Activated naive CD4-positive, alpha-beta T cell treated with anti-CD3 and anti-CD28 coated beads for 36 hours (primary cell): ENCODE data around the gene CTNNBIP1. TPM values are rescaled to one million over a fixed set of nuclear protein-coding genes. Genes with fewer than 3 reads are reported as not detected.

Experiments used
- CTCF ChIA-PET: fragments of 350-600 bp; sonication (Branson Sonifier 250); formaldehyde crosslinking; loops from one replicate; lab custom pipeline; 2021; ENCODE audit warnings: antibody characterized with exemption; lab: Charles Lee
- DNase-seq: peaks from one replicate; pipeline ENCODE4 v3.0.0-alpha.2; 2020
- H3K27ac Mint-ChIP-seq: one replicate; pipeline ENCODE4 v1.8.0; 2021; ENCODE audit warnings: mild to moderate bottlenecking, mixed read lengths
- H3K27me3 Mint-ChIP-seq: one replicate; pipeline ENCODE4 v1.8.0; 2021; ENCODE audit warnings: low read depth, mixed read lengths
- H3K36me3 Mint-ChIP-seq: one replicate; pipeline ENCODE4 v1.8.0; 2021; ENCODE audit warnings: low read depth, mixed read lengths
- H3K4me1 Mint-ChIP-seq: one replicate; pipeline ENCODE4 v1.8.0; 2021; ENCODE audit warnings: low read depth, mixed read lengths
- H3K4me3 Mint-ChIP-seq: one replicate; pipeline ENCODE4 v1.8.0; 2021; ENCODE audit warnings: mild to moderate bottlenecking, moderate library complexity, mixed read lengths
- H3K9me3 Mint-ChIP-seq: one replicate; pipeline ENCODE4 v1.8.0; 2021; ENCODE audit warnings: mixed read lengths
- intact Hi-C: fragments of 100-400 bp; cut with micrococcal nuclease; formaldehyde crosslinking; loops from one replicate; pipeline ENCODE4 v1.15.1; 2023
- total RNA-seq, 2 experiments: library from RNA; stranded (reverse); gene quantifications; one replicate each; pipeline ENCODE4 v1.2.3, GENCODE V29; 2021

The CTNNBIP1 gene
- total RNA-seq, 2 experiments from 2014 or later = 9.5 to 10.3 TPM

GRCh38 chr1:9873992-9874391 lies 36.1 kb downstream of the CTNNBIP1 start:
- H3K27me3 Mint-ChIP-seq = no peaks in the 10 kb centered on the region
- intact Hi-C loops = loop anchor here (2.0 kb wide), 3 partner anchors 77 to 279 kb away; partner anchors contain the start of gene UBE4B
- H3K4me3 Mint-ChIP-seq = no peak overlapping the region
- no peak overlapping the region for H3K27ac Mint-ChIP-seq
- CTCF ChIA-PET = interaction anchor here (0.7 to 6.2 kb wide), 18 partner anchors 10 to 555 kb away, joined by 3 to 44 read pairs (median 4); partner anchors contain the start of genes LZIC and NMNAT1
- H3K36me3 Mint-ChIP-seq = no peaks in the 10 kb centered on the region
- no peaks in the 10 kb centered on the region for H3K9me3 Mint-ChIP-seq
- DNase-seq = no peak
- no peaks in the 10 kb centered on the region for H3K4me1 Mint-ChIP-seq

DNA sequence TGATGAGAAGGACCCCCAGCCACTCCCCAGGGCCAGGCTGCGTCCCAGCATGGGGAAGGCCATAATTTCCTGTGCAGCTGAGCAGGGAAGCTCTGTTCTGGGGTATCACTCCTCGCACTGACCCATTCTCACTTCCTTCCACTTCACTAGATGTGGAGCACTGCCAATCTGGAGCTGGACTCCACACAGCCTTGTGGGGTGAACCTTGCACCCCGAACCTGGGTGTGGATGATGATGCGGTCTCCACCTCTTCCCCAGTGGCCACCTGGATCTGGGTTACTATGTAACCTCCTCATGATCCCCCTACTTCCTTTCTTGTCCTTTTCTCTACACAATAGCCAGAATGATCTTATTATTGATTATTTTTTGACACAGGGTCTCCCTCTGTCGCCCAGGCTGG lies 36.7 kb downstream of the CTNNBIP1 start:
- Mint-ChIP-seq H3K4me3 (no peak overlapping the region), H3K9me3 (no peaks in the 10 kb centered on the region), H3K36me3 (no peaks in the 10 kb centered on the region), H3K4me1 (no peaks in the 10 kb centered on the region), H3K27me3 (no peaks in the 10 kb centered on the region), H3K27ac (no peak overlapping the region)
- intact Hi-C loops = no loop called here
- CTCF ChIA-PET = interaction anchor here (0.6 to 6.2 kb wide), 12 partner anchors 15 to 280 kb away, joined by 3 to 44 read pairs (median 4); partner anchors contain the start of genes LZIC and NMNAT1
- DNase-seq = no peak

DNA sequence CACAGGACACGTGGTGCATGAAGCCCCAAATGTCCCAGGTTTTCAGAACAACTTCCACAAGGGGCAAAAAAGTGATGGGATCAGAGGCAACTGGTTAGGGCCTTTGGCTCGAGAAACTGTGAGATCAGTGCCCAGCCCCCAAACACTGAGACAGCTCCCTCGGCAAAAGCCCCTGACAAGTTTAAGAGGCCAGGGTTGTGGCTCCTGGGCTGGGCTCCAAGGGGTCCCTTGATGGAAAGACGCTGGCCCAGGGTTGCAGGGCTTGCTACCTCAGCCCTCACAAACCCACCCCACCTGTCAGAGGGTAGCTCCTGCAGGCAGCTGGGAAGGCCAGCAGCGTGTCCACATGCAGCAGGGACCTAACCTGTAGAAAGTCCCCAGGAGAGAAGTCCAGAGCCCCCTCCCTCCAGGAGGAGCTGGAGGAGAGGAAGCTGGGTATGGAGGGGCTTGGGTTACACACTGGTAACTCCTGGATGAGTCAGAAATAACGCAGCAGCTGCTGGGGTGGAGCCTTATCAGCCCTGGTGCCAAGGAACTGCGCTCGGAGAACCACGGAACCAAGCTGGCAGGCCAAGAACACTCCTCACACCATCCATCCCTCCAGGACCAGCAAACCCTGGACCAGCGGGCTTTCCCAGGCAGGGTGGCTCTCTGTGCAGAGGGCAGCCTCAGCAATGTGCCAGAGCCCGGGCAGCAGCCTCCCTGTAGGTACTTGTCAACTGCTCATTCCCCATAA lies 37.5 kb downstream of the CTNNBIP1 start:
- H3K4me1 Mint-ChIP-seq = no peaks in the 10 kb centered on the region
- DNase-seq = no peak
- H3K9me3 Mint-ChIP-seq = no peaks in the 10 kb centered on the region
- intact Hi-C loops = no loop called here
- CTCF ChIA-PET = interaction anchor here (0.6 to 6.2 kb wide), 8 partner anchors 18 to 281 kb away, joined by 3 to 44 read pairs (median 5); partner anchors contain the start of genes LZIC and NMNAT1
- no peaks in the 10 kb centered on the region for H3K27me3 Mint-ChIP-seq
- H3K4me3 Mint-ChIP-seq = no peak overlapping the region
- no peaks in the 10 kb centered on the region for H3K36me3 Mint-ChIP-seq
- H3K27ac Mint-ChIP-seq = no peak overlapping the region

- CTCF ChIA-PET = interaction anchor here (0.6 to 6.2 kb wide), 4 partner anchors 42 to 233 kb away, joined by 3 to 44 read pairs (median 24); partner anchors contain the start of genes LZIC and NMNAT1
These were observed 38.2 kb downstream of the CTNNBIP1 start for GRCh38 chr1:9871707-9872425.

GRCh38 chr1:9871021-9871420 lies 39.0 kb downstream of the CTNNBIP1 start:
- H3K27me3 Mint-ChIP-seq = no peaks in the 10 kb centered on the region

More at GRCh38 chr1:9871707-9872425, 38.2 kb downstream of the CTNNBIP1 start:
- Mint-ChIP-seq H3K27ac (no peak overlapping the region), H3K36me3 (no peaks in the 10 kb centered on the region), H3K4me3 (no peak overlapping the region), H3K4me1 (no peaks in the 10 kb centered on the region), H3K27me3 (no peaks in the 10 kb centered on the region), H3K9me3 (no peaks in the 10 kb centered on the region)
- intact Hi-C loops = no loop called here
- DNase-seq = no peak

GRCh38 chr1:9870572-9870971 lies 39.5 kb downstream of the CTNNBIP1 start:
- no peak for DNase-seq
- no peaks in the 10 kb centered on the region for H3K4me1 Mint-ChIP-seq
- H3K36me3 Mint-ChIP-seq = no peaks in the 10 kb centered on the region
- no peak overlapping the region for H3K4me3 Mint-ChIP-seq
- no peaks in the 10 kb centered on the region for H3K9me3 Mint-ChIP-seq
- no peak overlapping the region for H3K27ac Mint-ChIP-seq
- intact Hi-C loops = no loop called here
- CTCF ChIA-PET = no interaction called here
- no peaks in the 10 kb centered on the region for H3K27me3 Mint-ChIP-seq

More at GRCh38 chr1:9871021-9871420, 39.0 kb downstream of the CTNNBIP1 start:
- Mint-ChIP-seq H3K36me3 (no peaks in the 10 kb centered on the region), H3K27ac (no peak overlapping the region), H3K9me3 (no peaks in the 10 kb centered on the region), H3K4me1 (no peaks in the 10 kb centered on the region), H3K4me3 (no peak overlapping the region)
- intact Hi-C loops = no loop called here
- CTCF ChIA-PET = no interaction called here
- DNase-seq = no peak

- Mint-ChIP-seq H3K4me1 (no peaks in the 10 kb centered on the region), H3K9me3 (no peaks in the 10 kb centered on the region), H3K27ac (no peak overlapping the region), H3K36me3 (no peaks in the 10 kb centered on the region), H3K27me3 (no peaks in the 10 kb centered on the region), H3K4me3 (no peak overlapping the region)
- CTCF ChIA-PET = interaction anchor here (0.6 to 9.6 kb wide), 5 partner anchors 65 to 242 kb away, joined by 3 to 178 read pairs (median 8); no protein-coding TSS in a partner anchor
- no peak for DNase-seq
- intact Hi-C loops = loop anchor here (5.0 kb wide), 2 partner anchors 43 to 373 kb away; no protein-coding TSS in a partner anchor
These were observed 40.2 kb downstream of the CTNNBIP1 start for GRCh38 chr1:9869831-9870251.

DNA sequence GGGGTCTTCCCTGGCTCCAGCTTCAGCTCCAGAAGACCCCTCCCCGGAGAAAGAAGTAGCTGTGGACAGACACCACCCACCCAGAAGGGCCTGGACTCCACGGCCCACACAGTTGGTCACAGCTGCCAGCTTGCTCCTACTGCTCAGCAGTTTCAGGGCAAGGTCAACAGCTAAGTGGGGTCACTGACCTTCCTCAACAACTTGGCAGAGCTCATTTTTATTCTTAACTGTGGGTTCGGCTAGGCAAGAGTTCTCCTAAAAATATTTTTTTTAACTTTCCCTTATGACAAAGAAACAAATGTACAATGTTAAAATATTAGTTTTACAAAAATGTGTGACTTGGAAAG lies 41.9 kb downstream of the CTNNBIP1 start:
- CTCF ChIA-PET = interaction anchor here (0.7 to 9.6 kb wide), 19 partner anchors 9 to 477 kb away, joined by 3 to 178 read pairs (median 4); no protein-coding TSS in a partner anchor
- intact Hi-C loops = loop anchor here (5.0 kb wide), 2 partner anchors 41 to 371 kb away; no protein-coding TSS in a partner anchor
- no peaks in the 10 kb centered on the region for H3K4me1 Mint-ChIP-seq

DNA sequence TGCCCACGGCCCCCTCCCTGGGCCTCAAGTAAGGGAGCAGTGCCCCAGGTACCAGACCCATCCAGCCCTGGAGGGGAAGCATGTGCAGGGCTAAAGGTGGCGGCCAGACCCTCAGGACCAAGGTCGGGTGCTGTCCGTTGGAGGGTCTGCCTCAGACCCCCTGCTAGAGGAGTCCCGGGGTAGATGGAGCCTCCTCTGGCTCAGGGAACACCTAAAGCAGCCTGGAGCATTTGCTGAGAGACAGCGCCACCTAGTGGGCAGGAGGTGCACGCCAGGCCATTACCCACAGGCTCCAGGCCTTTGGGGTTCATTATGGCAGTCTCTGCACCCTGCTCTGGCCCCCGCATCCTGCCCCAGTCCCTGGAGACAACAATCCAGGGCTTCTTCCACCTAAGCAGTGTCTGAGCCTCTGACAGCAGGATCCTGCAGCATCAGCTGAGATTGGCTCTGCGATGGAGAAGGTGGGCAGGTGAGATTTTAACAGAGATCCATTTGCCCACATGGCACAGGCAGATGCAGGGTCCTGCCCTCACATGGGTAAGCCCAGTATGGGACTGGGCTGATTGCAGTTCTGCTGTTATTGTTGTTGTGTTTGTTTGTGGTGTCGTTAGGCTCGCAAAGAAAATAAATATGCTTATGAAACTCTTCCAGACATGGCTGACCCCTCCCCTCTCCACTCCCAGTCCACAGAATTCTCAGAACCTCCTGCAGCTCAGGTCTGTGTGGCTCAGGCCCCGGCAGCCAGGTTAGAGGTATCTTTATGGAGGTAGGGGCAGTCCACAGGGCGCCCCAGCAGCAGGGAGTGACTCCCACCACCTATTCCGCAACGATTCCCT lies 42.4 kb downstream of the CTNNBIP1 start:
- Mint-ChIP-seq H3K9me3 (no peaks in the 10 kb centered on the region), H3K27ac (no peak overlapping the region), H3K36me3 (no peaks in the 10 kb centered on the region), H3K4me3 (no peak overlapping the region), H3K4me1 (no peaks in the 10 kb centered on the region), H3K27me3 (no peaks in the 10 kb centered on the region)
- CTCF ChIA-PET = interaction anchor here (0.7 to 9.6 kb wide), 18 partner anchors 9 to 477 kb away, joined by 3 to 178 read pairs (median 4); no protein-coding TSS in a partner anchor
- intact Hi-C loops = loop anchor here (1.0 to 5.0 kb wide), 6 partner anchors 40 to 370 kb away; partner anchors contain the start of gene TMEM201
- DNase-seq = peak; percentile 95

More for the DNA sequence above, 41.9 kb downstream of the CTNNBIP1 start:
- DNase-seq = no peak
- Mint-ChIP-seq H3K4me3 (no peak overlapping the region), H3K27ac (no peak overlapping the region), H3K9me3 (no peaks in the 10 kb centered on the region), H3K36me3 (no peaks in the 10 kb centered on the region), H3K27me3 (no peaks in the 10 kb centered on the region)

DNA sequence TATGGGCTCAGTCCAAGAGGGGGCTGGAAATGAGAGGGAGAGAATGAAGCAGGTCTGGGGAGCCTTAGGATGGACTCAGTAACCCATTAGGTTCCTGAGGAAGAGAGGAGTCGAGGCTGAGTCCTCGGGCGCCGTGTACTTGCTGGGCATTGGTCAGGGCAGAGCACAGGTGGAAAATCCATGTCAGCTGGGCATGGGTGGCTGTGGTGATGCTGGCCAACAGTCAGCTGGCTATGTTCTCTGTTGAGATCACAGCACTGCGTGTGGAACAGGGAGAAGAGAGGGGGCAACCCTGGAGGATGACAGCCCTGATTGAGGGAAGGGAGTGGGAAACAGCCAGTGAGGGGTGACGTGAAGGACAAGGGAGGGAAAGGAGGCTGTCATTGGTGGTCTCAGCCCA lies 43.2 kb downstream of the CTNNBIP1 start:
- no peak overlapping the region for H3K27ac Mint-ChIP-seq
- no peaks in the 10 kb centered on the region for H3K9me3 Mint-ChIP-seq
- DNase-seq = no peak
- H3K4me3 Mint-ChIP-seq = no peak overlapping the region
- intact Hi-C loops = loop anchor here (1.0 to 5.0 kb wide), 6 partner anchors 40 to 370 kb away; partner anchors contain the start of gene TMEM201
- H3K27me3 Mint-ChIP-seq = no peaks in the 10 kb centered on the region
- H3K4me1 Mint-ChIP-seq = no peaks in the 10 kb centered on the region
- H3K36me3 Mint-ChIP-seq = no peaks in the 10 kb centered on the region
- CTCF ChIA-PET = interaction anchor here (0.8 to 9.6 kb wide), 8 partner anchors 17 to 287 kb away, joined by 3 to 178 read pairs (median 4); no protein-coding TSS in a partner anchor

DNA sequence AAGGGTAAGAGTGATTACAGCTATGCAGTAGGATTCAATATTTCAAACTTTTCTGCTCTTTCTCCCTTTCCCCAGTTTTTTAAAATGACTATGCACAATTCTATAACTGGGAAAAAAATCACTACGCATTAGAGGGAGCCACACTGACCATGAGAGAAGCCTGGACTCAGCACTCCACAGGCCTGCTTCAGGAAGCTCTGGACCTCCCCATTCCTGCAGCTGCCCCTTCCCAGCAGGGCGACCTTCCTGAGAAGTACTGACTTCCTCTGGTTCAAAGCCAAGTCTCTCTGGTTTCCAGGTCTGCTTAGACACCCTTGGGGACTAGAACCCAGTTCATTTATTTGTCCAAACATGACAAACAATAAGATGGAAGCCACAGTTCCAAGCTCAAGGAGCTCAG lies 44.3 kb downstream of the CTNNBIP1 start:
- Mint-ChIP-seq H3K27ac (no peak overlapping the region), H3K4me3 (no peak overlapping the region), H3K27me3 (no peaks in the 10 kb centered on the region), H3K9me3 (no peaks in the 10 kb centered on the region), H3K36me3 (no peaks in the 10 kb centered on the region), H3K4me1 (no peaks in the 10 kb centered on the region)
- CTCF ChIA-PET = interaction anchor here (0.7 to 9.6 kb wide), 11 partner anchors 16 to 239 kb away, joined by 3 to 178 read pairs (median 3); no protein-coding TSS in a partner anchor
- DNase-seq = no peak
- intact Hi-C loops = loop anchor here (2.0 to 5.0 kb wide), 3 partner anchors 38 to 368 kb away; no protein-coding TSS in a partner anchor
